Adrenal gland (tissue), 5 donors: ENCODE data around the gene PAGR1.

Experiments used
- POLR2A ChIP-seq, 2 donors: fragments of 450-650 bp; IDR thresholded peaks; one replicate each; pipeline ENCODE4 v1.6.1; 2017; ENCODE audit warnings: antibody characterized with exemption in 2 of 2, mild to moderate bottlenecking in 2 of 2, moderate library complexity in 1 of 2
- TF ChIP-seq, protein P1 (sequence below), 6 experiments: fragments of 450-650 bp in 4 of 6; fragments of 200-600 bp in 2 of 6; sonication (generic) in 1 of 6; IDR thresholded peaks; 1 replicate in 5 of 6; 2 replicates in 1 of 6; pipeline versions ENCODE4 v1.5.1 to v1.8.0; 2016 to 2021; ENCODE audit warnings: antibody characterized with exemption in 6 of 6, mild to moderate bottlenecking in 2 of 6, moderate library complexity in 1 of 6
- donor health status: DM: no; HTN: no; CAD: no.

DNA sequence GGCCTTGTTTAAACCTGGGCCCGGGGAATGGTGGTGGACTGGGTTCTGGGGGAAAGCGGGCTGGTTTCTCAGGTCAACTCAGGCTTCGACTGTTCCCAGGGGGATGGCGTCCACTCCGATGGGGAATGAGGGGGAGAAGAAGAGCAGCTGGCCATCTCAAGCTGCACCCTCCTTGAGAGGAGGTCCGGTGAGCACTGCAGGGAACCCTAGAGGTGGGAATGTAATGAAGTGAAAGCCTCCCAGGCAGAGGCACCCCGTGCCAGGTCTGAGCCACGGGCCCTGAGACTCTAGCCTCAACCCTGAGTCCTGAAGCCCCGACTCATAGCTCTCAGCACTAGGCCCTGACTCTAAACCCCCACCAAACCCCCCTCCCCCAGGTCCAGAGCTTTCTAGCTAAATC, 48.3 kb downstream of the PAGR1 start:
- TF ChIP-seq, protein P1, sequence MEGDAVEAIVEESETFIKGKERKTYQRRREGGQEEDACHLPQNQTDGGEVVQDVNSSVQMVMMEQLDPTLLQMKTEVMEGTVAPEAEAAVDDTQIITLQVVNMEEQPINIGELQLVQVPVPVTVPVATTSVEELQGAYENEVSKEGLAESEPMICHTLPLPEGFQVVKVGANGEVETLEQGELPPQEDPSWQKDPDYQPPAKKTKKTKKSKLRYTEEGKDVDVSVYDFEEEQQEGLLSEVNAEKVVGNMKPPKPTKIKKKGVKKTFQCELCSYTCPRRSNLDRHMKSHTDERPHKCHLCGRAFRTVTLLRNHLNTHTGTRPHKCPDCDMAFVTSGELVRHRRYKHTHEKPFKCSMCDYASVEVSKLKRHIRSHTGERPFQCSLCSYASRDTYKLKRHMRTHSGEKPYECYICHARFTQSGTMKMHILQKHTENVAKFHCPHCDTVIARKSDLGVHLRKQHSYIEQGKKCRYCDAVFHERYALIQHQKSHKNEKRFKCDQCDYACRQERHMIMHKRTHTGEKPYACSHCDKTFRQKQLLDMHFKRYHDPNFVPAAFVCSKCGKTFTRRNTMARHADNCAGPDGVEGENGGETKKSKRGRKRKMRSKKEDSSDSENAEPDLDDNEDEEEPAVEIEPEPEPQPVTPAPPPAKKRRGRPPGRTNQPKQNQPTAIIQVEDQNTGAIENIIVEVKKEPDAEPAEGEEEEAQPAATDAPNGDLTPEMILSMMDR (IDR thresholded peaks at IDR 0.05): no peak
- no peak for TF ChIP-seq POLR2A (IDR thresholded peaks at IDR 0.05)
